ENCODE results near the gene SMYD5.

The SMYD5 gene

GRCh38 chr2:73214120-73215035 lies at the start of gene SMYD5:
SMYD5 (plus strand) TSS chr2:73214245; CDS start chr2:73214267, 22 bp downstream.
- Histone ChIP-seq H3K4me3 (ENCODE audit: low read depth, low read length) (peak within 1 kb of the TSS; percentile 91), H3K27ac (ENCODE audit: extremely low read depth, low read depth, low read length) (peak within 1 kb of the TSS; percentile 52; the same call in 1 of the 2 replicates), H3K36me3 (ENCODE audit: control insufficient read depth in 2 of 2, insufficient read depth in 1 of 2, low read length in 2 of 2) (peaks cover 0 to 5% of the 10 kb centered on the region in 2 experiments; a peak in 1 of 3 replicates), H3K9me3 (ENCODE audit: control insufficient read depth, insufficient read depth, low read depth, low read length) (no peaks in the 10 kb centered on the region), H3K4me1 (ENCODE audit: control insufficient read depth, insufficient read depth, low read length) (no peaks in the 10 kb centered on the region)
- POLR2A ChIA-PET: interaction anchor here (1.1 kb wide), 1 partner anchor 19 kb away, joined by 15 read pairs; the partner anchor contains the start of genes CCT7 and PRADC1
- CTCF ChIA-PET: interaction anchor here (0.6 to 3.4 kb wide), 5 partner anchors 24 to 322 kb away, joined by 3 to 37 read pairs (median 7); no protein-coding TSS in a partner anchor
- TF ChIP-seq ZNF404 (tag by site-specific recombination; IDR thresholded peaks at IDR 0.05) (no peak), ZBTB8A (tag by site-specific recombination; IDR thresholded peaks at IDR 0.05) (peak; percentile 75), ZSCAN23 (tag by site-specific recombination; IDR thresholded peaks at IDR 0.05) (no peak), ZBTB20 (tag by site-specific recombination; IDR thresholded peaks at IDR 0.05) (peak; percentile 27), ZNF639 (tag by site-specific recombination; IDR thresholded peaks at IDR 0.05) (peak; percentile 59; the same call in 1 of the 2 replicates), YY2 (tag by site-specific recombination; IDR thresholded peaks at IDR 0.05) (peak; percentile 94), ZNF16 (tag by site-specific recombination; IDR thresholded peaks at IDR 0.05; ENCODE audit: low read depth) (no peak), ZNF362 (tag by site-specific recombination; IDR thresholded peaks at IDR 0.05) (no peak), ZNF221 (tag by site-specific recombination; IDR thresholded peaks at IDR 0.05; ENCODE audit: borderline replicate concordance) (no peak), ZXDB (tag by site-specific recombination; IDR thresholded peaks at IDR 0.05) (peak; percentile 100), GLI4 (tag by site-specific recombination; IDR thresholded peaks at IDR 0.05) (no peak), HOXA7 (CRISPR knock-in tag; IDR thresholded peaks at IDR 0.05; ENCODE audit: borderline replicate concordance) (no peak), PRDM10 (tag by site-specific recombination; IDR thresholded peaks at IDR 0.05) (peak; percentile 54), ZSCAN4 (tag by site-specific recombination; IDR thresholded peaks at IDR 0.05) (0 out of 2 replicates have a peak, but pooled peaks have one; percentile 7), SP3 (tag by site-specific recombination; IDR thresholded peaks at IDR 0.05) (peak; percentile 96), ZNF76 (tag by site-specific recombination; IDR thresholded peaks at IDR 0.05; ENCODE audit: borderline replicate concordance, low read depth) (peak; percentile 72; the same call in 1 of the 2 replicates), ZBTB49 (tag by site-specific recombination; IDR thresholded peaks at IDR 0.05; ENCODE audit: low read depth) (no peak), SALL2 (tag by site-specific recombination; IDR thresholded peaks at IDR 0.05; ENCODE audit: borderline replicate concordance) (no peak), KLF17 (tag by site-specific recombination; IDR thresholded peaks at IDR 0.05) (peak; percentile 79; the same call in 1 of the 2 replicates), ZNF660 (tag by site-specific recombination; IDR thresholded peaks at IDR 0.05) (0 out of 2 replicates have a peak, but pooled peaks have one; percentile 17), ZNF132 (tag by site-specific recombination; IDR thresholded peaks at IDR 0.05; ENCODE audit: borderline replicate concordance) (no peak), ZNF335 (tag by site-specific recombination; conservative IDR thresholded peaks at IDR 0.05) (peak; percentile 91), ELK4 (IDR thresholded peaks at IDR 0.05; ENCODE audit: borderline replicate concordance, low read depth, low read length) (no peak), BCL11A (tag by site-specific recombination; IDR thresholded peaks at IDR 0.05; ENCODE audit: low read depth) (no peak)
